ENCODE data around the gene OR51E1.

- no peak for TF ChIP-seq CTCF (IDR thresholded peaks at IDR 0.05; ENCODE audit: borderline replicate concordance, extremely low read depth, low read length, poor library complexity, severe bottlenecking)
- TF ChIP-seq EZH2 (IDR thresholded peaks at IDR 0.05; ENCODE audit: borderline replicate concordance, low read depth, low read length, severe bottlenecking) = no peak
These were observed 39.0 kb downstream of the OR51E1 start for GRCh38 chr11:4682623-4683419.

All from DND-41 (cell line).